ENCODE data around the gene ALLC. TPM values are rescaled to one million over a fixed set of nuclear protein-coding genes. Genes with fewer than 3 reads are reported as not detected.
"Not testable (repeated sequence)": the region's sequence is repeated elsewhere in the genome, so short reads cannot be mapped to it uniquely, and the experiment has no call there.

ALLC gene
- total and polyA plus RNA-seq, 3 donors from 2014 or later: 8.1 to 35.1 (median 18.5) TPM

DNA sequence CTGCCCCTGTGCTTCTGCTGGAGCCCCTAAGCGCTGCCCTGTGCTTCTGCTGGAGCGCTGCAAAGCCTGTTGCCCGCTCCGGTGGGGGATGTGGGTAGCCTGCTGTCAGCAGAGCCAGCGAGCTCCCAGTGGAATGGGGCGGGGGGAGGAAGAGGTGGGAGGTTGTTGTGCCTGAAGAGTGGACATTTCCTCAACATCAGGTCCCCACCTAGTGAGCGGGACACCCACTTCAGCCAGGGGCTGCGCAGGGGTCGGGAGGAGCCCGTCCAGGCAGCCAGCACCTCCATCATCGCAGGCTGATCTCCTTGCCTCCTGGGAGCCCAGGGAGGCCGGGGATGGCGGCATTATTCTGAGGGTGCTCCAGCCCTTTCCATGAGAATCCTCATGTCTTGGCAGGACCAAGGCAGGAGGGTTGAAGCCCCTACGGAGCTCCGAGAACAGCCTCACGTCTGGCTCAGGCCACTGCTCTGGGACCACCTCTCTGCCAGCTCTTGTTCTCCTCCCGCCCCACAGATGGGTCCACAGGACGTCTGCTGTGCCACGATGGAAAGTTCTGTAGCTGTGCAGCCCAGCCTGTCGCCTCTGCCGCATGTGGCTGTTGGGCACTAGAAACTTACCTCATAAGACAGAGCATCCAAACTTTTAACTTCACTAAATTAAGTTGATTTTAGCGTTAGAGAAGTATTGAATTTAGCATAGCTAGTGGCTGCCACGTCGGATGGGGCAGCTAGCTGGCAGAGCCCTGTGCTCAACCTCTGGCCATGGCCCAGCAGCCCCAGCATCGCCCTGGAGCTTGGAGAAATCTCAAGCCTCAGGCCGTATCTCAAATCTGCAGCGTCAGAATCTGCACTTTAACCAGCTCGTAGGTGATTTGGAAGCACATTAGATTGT, 1.9 kb upstream of the ALLC start:
- no peak for DNase-seq
- Histone ChIP-seq H3K36me3 (ENCODE audit: low read depth, missing control alignments) (no peaks in the 10 kb centered on the region), H3K27me3 (no peaks in the 10 kb centered on the region), H3K27ac (no peak overlapping the region), H3K4me1 (peaks cover 37% of the 10 kb centered on the region), H3K4me3 (no peak overlapping the region), H3K9me3 (no peaks in the 10 kb centered on the region)
- TF ChIP-seq, protein P1, sequence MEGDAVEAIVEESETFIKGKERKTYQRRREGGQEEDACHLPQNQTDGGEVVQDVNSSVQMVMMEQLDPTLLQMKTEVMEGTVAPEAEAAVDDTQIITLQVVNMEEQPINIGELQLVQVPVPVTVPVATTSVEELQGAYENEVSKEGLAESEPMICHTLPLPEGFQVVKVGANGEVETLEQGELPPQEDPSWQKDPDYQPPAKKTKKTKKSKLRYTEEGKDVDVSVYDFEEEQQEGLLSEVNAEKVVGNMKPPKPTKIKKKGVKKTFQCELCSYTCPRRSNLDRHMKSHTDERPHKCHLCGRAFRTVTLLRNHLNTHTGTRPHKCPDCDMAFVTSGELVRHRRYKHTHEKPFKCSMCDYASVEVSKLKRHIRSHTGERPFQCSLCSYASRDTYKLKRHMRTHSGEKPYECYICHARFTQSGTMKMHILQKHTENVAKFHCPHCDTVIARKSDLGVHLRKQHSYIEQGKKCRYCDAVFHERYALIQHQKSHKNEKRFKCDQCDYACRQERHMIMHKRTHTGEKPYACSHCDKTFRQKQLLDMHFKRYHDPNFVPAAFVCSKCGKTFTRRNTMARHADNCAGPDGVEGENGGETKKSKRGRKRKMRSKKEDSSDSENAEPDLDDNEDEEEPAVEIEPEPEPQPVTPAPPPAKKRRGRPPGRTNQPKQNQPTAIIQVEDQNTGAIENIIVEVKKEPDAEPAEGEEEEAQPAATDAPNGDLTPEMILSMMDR (IDR thresholded peaks at IDR 0.05): no peak
- no peak for TF ChIP-seq POLR2A (IDR thresholded peaks at IDR 0.05)
- WGBS, 2 donors: 68 to 85% methylated on average over 12 to 28 of the region's 28 CpGs
- intact Hi-C loops (cut with DNase I; ENCODE audit: low total_unique reads): no loop called here

DNA sequence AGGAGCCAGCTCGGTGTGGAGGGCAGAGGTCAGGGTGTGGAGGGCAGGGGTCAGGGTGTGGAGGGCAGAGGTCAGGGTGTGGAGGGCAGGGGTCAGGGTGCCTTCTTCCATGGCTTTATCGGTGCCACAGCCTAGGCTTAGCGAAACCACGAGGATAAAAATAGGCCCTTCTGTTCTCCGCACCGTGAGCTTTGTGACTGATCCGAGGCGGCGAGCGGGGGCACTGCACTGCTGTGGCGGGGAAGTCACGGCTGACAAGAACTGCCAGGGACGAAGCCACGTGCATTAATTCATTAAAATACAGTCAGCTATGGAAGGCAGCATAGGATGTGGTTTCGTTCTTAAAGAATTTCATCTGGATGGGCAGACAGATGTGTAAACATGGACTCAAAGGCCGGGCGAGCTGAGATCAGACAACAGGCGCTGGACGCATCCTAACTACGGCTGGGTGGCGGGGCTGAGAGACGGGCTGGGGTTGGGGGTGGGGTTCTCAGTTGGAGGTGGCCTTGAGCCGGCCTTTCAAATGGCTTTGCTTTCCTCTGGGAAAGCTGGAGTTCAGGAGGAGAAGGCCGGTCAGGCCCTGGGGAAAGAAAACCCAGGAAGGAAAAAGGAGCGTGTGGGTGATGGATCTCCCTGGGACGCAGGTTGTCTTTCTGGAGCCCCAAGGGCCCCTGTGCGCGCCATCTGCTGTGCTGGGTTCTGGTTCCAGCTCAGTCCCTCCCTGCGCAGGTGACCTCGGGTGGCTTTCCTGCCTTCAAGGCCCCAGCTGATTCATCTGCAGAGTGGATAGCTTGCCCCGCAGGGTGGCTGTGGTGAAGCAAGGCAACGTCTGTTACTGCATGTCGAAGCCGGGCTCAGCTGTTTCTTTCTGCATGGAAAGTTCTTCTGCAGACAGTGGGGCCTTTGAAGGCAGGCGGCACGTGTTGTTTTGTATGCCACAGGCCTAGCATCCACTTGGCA, 958 bp upstream of the ALLC start:
- peak overlapping the region; percentile 15 to 53 for H3K27ac ChIP-seq
- intact Hi-C loops (cut with DNase I; ENCODE audit: low total_unique reads): no loop called here

DNA sequence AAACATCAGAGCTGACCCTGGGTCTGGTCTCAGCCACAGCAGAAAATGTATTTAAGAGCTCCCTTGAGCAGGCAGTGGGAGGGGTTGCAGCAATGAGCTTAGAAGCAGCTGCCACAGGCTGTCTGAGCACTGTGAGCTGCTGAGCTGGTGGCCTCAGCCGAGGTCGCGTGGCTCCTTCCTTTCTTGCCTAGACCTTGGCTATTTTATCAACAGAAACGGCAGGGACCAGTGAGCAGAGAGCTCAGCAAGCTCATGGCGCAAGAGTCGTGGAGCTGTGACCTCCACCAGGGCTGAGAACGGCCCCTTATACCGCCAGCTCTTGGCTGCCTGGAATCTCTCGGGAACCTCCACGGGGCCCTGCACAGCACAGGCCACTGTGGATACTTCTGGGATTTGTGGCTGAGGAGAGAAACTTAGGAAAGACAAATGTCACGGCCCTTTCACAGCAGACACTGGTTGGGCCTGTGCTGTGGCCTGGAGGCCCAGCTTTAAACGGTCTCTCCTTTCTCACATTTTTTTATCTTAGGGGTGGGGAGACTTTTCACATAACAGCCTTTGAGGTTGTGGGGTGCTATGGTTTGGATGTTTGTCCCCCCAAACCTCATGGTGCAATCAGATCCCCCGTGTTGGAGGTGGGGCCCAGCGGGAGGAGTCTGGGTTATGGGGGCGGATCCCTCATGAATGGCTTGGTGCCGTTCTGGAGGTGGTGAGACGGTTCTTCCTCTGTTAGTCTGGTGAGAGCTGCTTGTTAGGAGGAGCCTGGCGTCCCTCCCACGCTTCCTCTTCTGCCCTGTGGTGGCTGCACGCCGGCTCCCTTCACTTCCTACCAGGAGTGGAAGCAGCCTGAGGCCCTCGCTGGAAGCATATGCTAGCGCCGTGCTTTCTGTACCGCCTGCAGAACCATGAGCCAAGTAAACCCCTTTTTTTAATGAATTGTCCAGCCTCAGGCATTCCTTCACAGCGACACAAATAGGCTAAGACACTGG, 1.7 kb downstream of the ALLC start:
- WGBS, 2 donors: 40 to 43% methylated on average over 15 to 26 of the region's 26 CpGs
- H3K9me3 ChIP-seq: no peaks in the 10 kb centered on the region
- peaks cover 28% of the 10 kb centered on the region for H3K4me1 ChIP-seq
- peak overlapping the region; percentile 60 to 80 for H3K27ac ChIP-seq
- TF ChIP-seq, protein P1 (IDR thresholded peaks at IDR 0.05): no peak
- no peak for TF ChIP-seq POLR2A (IDR thresholded peaks at IDR 0.05)
- intact Hi-C loops (cut with DNase I; ENCODE audit: low total_unique reads): no loop called here
- no peaks in the 10 kb centered on the region for H3K27me3 ChIP-seq
- no peak overlapping the region for H3K4me3 ChIP-seq
- peak; percentile 75 for DNase-seq
- H3K36me3 ChIP-seq (ENCODE audit: low read depth, missing control alignments): no peaks in the 10 kb centered on the region

More for the DNA sequence above, 958 bp upstream of the ALLC start:
- TF ChIP-seq, protein P1 (IDR thresholded peaks at IDR 0.05): no peak
- TF ChIP-seq POLR2A (IDR thresholded peaks at IDR 0.05): no peak
- WGBS, 2 donors: 62 to 73% methylated on average over 36 of the region's 36 CpGs
- peak; percentile 44 for DNase-seq
- H3K4me1 ChIP-seq: peaks cover 30% of the 10 kb centered on the region
- no peaks in the 10 kb centered on the region for H3K27me3 ChIP-seq
- H3K9me3 ChIP-seq: no peaks in the 10 kb centered on the region
- H3K36me3 ChIP-seq (ENCODE audit: low read depth, missing control alignments): no peaks in the 10 kb centered on the region
- H3K4me3 ChIP-seq: no peak overlapping the region

DNA sequence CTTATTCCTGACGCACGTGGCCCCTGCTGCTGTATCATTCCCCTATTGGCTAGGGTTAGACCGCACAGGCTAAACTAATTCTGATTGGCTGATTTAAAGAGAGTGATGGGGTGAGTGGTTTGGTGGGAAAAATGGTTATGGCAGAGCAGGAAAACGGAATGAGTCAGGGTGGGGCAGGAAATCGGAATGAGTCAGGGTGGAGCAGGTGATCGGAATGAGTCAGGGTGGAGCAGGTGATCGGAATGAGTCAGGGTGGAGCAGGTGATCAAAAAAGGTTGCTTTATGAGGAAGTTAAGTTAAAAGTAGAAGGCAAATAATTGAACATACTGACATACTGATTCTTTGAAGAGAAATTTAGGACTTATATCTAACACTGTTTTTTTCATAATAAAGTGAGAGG, 2.6 kb downstream of the ALLC start:
- DNase-seq; H3K4me3 ChIP-seq; H3K27me3 ChIP-seq; H3K9me3 ChIP-seq; H3K36me3 ChIP-seq (ENCODE audit: low read depth, missing control alignments); intact Hi-C loops (cut with DNase I; ENCODE audit: low total_unique reads): not testable (repeated sequence)
- Histone ChIP-seq H3K4me1 (peaks cover 28% of the 10 kb centered on the region), H3K27ac (peak overlapping the region in 1 of 2 donors; percentile 80)
- 65 to 72% methylated on average over 7 of the region's 7 CpGs for WGBS, 2 donors

All from testis (tissue), 3 donors.